ENCODE results near the gene NTM. TPM values are rescaled to one million over a fixed set of nuclear protein-coding genes. Genes with fewer than 3 reads are reported as not detected.

The NTM gene
- total and polyA plus RNA-seq, 2 experiments from 2014 or later, result 25.9 to 49.0 TPM

DNA sequence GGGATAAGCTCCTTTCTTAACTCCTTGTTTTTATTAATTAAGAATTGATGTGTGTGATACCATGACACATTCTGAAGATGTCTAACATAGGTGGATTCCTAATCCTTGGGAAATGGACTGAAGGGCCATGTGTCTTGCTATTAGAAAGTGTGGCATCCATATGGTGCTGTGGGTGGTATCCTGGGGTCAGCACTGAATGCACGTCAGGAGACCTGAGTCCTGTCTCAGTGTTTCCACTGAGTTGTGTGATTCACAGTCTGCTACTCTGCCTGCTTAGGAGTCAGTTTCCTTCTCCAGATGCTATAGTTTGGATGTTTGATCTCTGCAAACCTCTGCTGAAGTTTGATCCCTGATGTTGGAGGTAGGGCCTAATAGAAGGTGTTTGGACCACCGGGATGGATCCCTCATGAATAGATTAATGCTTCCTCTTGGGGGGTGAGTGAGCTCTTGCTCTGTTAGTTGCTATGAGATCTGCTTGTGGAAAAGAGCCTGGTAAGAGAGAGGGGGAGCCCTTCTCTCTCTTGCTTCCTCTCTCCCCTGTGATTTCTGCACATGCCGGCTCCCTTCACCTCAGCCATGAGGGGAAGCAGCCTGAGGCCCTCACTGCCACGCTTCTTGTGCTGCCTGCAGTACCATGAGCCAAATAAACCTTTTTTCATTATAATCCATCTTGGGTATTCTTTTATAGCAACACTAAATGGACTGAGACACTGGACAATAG lies 666.5 kb downstream of the NTM start:
- Histone ChIP-seq H3K9ac (no peak overlapping the region), H3K4me2 (ENCODE audit: unreplicated experiment) (no peak overlapping the region), H3K27ac (no peak overlapping the region), H3K9me3 (ENCODE audit: low read depth) (no peaks in the 10 kb centered on the region), H3K27me3 (replicated peaks; ENCODE audit: insufficient read depth) (no peaks in the 10 kb centered on the region), H3K36me3 (ENCODE audit: low read depth) (no peaks in the 10 kb centered on the region), H3F3A (ENCODE audit: insufficient read depth) (0 out of 2 replicates have a peak, but pooled peaks cover 7% of the 10 kb centered on the region), H3K4me1 (ENCODE audit: insufficient read depth) (peaks cover 6% of the 10 kb centered on the region), H2AFZ (no peak overlapping the region), H3K4me3 (no peak overlapping the region), H3K79me2 (ENCODE audit: insufficient read depth) (0 out of 2 replicates have a peak, but pooled peaks cover 11% of the 10 kb centered on the region), H4K20me1 (ENCODE audit: insufficient read depth) (no peaks in the 10 kb centered on the region), H3K9me2 (ENCODE audit: insufficient read depth) (no peaks in the 10 kb centered on the region)
- DNase-seq, result no peak
- TF ChIP-seq EZH2phosphoT487 (IDR thresholded peaks at IDR 0.05; ENCODE audit: insufficient read depth, low read depth), result no peak
- TF ChIP-seq EZH2 (IDR thresholded peaks at IDR 0.05; ENCODE audit: insufficient read depth, poor library complexity, severe bottlenecking), result no peak
- in situ Hi-C loops (cut with MboI), result no loop called here
- 88 to 93% methylated on average over 4 of the region's 4 CpGs for whole genome bisulfite sequencing, 2 experiments (ENCODE audit: low coverage in 1 of 2, low lambda C conversion rate in 2 of 2, missing lambda C conversion rate in 2 of 2)

DNA sequence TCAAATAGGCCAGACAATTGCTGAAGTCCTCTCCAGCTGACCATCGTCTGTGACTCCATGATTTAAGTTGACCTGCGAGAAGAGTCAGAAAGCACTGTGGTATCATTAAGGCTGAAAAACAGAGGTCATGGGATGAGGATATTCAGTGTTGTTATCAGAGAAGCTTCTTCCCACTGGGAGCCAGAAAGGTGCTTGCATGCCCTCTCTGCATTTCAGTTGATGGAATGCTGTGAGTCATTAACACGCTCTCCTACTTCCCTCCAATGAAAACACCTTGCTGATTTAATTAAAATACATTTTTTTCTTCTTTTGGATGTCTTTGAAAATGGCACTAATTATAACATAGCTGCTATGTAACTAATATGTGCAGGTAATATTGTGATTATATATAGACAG lies 667.0 kb downstream of the NTM start:
- H2AFZ ChIP-seq, result no peak overlapping the region
- no peak overlapping the region for H3K9ac ChIP-seq
- no peak overlapping the region for H3K4me3 ChIP-seq
- H3K9me2 ChIP-seq (ENCODE audit: insufficient read depth), result no peaks in the 10 kb centered on the region
- WGBS, 2 experiments (ENCODE audit: low coverage in 1 of 2, low lambda C conversion rate in 2 of 2, missing lambda C conversion rate in 2 of 2), result 98% methylated on average over 3 of the region's 3 CpGs
- 0 out of 2 replicates have a peak, but pooled peaks cover 7% of the 10 kb centered on the region for H3F3A ChIP-seq (ENCODE audit: insufficient read depth)
- DNase-seq, result no peak
- 0 out of 2 replicates have a peak, but pooled peaks cover 11% of the 10 kb centered on the region for H3K79me2 ChIP-seq (ENCODE audit: insufficient read depth)
- H3K4me2 ChIP-seq (ENCODE audit: unreplicated experiment), result no peak overlapping the region
- no peaks in the 10 kb centered on the region for H3K27me3 ChIP-seq (replicated peaks; ENCODE audit: insufficient read depth)
- H3K27ac ChIP-seq, result no peak overlapping the region
- no peaks in the 10 kb centered on the region for H4K20me1 ChIP-seq (ENCODE audit: insufficient read depth)
- no peak for TF ChIP-seq EZH2phosphoT487 (IDR thresholded peaks at IDR 0.05; ENCODE audit: insufficient read depth, low read depth)
- TF ChIP-seq EZH2 (IDR thresholded peaks at IDR 0.05; ENCODE audit: insufficient read depth, poor library complexity, severe bottlenecking), result no peak
- in situ Hi-C loops (cut with MboI), result no loop called here
- H3K4me1 ChIP-seq (ENCODE audit: insufficient read depth), result peaks cover 6% of the 10 kb centered on the region
- no peaks in the 10 kb centered on the region for H3K9me3 ChIP-seq (ENCODE audit: low read depth)
- H3K36me3 ChIP-seq (ENCODE audit: low read depth), result no peaks in the 10 kb centered on the region

DNA sequence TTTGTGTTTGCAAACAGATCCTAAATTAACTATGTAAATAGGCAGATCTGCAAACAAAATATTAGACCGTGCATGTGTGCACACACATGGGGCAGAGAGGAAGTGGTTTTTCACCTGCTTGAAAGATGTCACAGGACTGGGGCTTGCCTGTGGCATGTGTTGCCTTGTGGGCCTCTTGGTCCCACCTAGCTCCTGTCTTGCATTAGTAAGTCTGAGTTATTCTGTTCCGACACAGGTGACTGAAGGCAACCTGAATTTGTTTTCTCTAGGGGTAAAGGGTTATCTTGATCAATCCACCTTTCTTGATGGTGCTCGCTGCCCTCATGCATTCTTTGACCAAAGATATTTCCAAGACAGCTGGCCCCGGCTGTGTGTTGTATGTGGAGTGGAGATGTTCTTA lies 667.5 kb downstream of the NTM start:
- Histone ChIP-seq H3K4me2 (ENCODE audit: unreplicated experiment) (no peak overlapping the region), H3K4me3 (no peak overlapping the region), H3K4me1 (ENCODE audit: insufficient read depth) (peaks cover 2% of the 10 kb centered on the region), H3K79me2 (ENCODE audit: insufficient read depth) (0 out of 2 replicates have a peak, but pooled peaks cover 11% of the 10 kb centered on the region), H3K9ac (no peak overlapping the region), H4K20me1 (ENCODE audit: insufficient read depth) (no peaks in the 10 kb centered on the region), H3K9me3 (ENCODE audit: low read depth) (no peaks in the 10 kb centered on the region), H3K27ac (no peak overlapping the region), H3K9me2 (ENCODE audit: insufficient read depth) (no peaks in the 10 kb centered on the region), H3F3A (ENCODE audit: insufficient read depth) (0 out of 2 replicates have a peak, but pooled peaks cover 2% of the 10 kb centered on the region), H2AFZ (no peak overlapping the region), H3K27me3 (replicated peaks; ENCODE audit: insufficient read depth) (no peaks in the 10 kb centered on the region), H3K36me3 (ENCODE audit: low read depth) (no peaks in the 10 kb centered on the region)
- no peak for DNase-seq
- TF ChIP-seq EZH2phosphoT487 (IDR thresholded peaks at IDR 0.05; ENCODE audit: insufficient read depth, low read depth) (no peak), EZH2 (IDR thresholded peaks at IDR 0.05; ENCODE audit: insufficient read depth, poor library complexity, severe bottlenecking) (no peak)
- in situ Hi-C loops (cut with MboI), result no loop called here
- WGBS, 2 experiments (ENCODE audit: low coverage in 1 of 2, low lambda C conversion rate in 2 of 2, missing lambda C conversion rate in 2 of 2), result 96% methylated on average over 4 of the region's 4 CpGs

DNA sequence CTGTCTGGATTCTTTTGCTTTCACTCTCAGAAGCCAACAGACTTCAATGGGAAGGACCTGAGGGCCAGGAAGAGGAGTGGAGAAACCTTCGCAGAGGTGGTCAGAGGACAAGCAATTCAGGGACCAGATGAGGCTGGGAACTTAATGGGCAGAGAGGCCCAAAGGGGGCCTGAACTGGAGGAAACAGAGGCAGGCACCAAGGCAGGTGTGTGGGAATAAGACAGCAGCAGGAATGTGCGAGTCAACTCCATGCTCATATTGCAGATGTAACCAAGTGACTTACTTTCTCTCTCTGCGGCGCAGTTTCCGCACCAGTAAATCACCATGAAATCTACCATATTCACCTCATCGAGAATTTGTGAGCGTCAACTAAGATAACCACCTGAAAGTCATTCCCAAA lies 669.1 kb downstream of the NTM start:
- no peak overlapping the region for H3K27ac ChIP-seq
- H3K79me2 ChIP-seq (ENCODE audit: insufficient read depth), result 0 out of 2 replicates have a peak, but pooled peaks cover 11% of the 10 kb centered on the region
- no peak overlapping the region for H3K9ac ChIP-seq
- no peaks in the 10 kb centered on the region for H3K9me2 ChIP-seq (ENCODE audit: insufficient read depth)
- no peaks in the 10 kb centered on the region for H3K36me3 ChIP-seq (ENCODE audit: low read depth)
- in situ Hi-C loops (cut with MboI), result no loop called here
- H2AFZ ChIP-seq, result no peak overlapping the region
- H3K27me3 ChIP-seq (replicated peaks; ENCODE audit: insufficient read depth), result no peaks in the 10 kb centered on the region
- H3K4me3 ChIP-seq, result no peak overlapping the region
- 91 to 93% methylated on average over 7 of the region's 7 CpGs for WGBS, 2 experiments (ENCODE audit: low coverage in 1 of 2, low lambda C conversion rate in 2 of 2, missing lambda C conversion rate in 2 of 2)
- no peaks in the 10 kb centered on the region for H3K4me1 ChIP-seq (ENCODE audit: insufficient read depth)
- DNase-seq, result no peak
- TF ChIP-seq EZH2 (IDR thresholded peaks at IDR 0.05; ENCODE audit: insufficient read depth, poor library complexity, severe bottlenecking) (no peak), EZH2phosphoT487 (IDR thresholded peaks at IDR 0.05; ENCODE audit: insufficient read depth, low read depth) (no peak)
- H3K4me2 ChIP-seq (ENCODE audit: unreplicated experiment), result no peak overlapping the region
- no peaks in the 10 kb centered on the region for H3F3A ChIP-seq (ENCODE audit: insufficient read depth)
- H4K20me1 ChIP-seq (ENCODE audit: insufficient read depth), result no peaks in the 10 kb centered on the region
- no peaks in the 10 kb centered on the region for H3K9me3 ChIP-seq (ENCODE audit: low read depth)

Data from GM23248 (cell line).